D721Med (cell line): ENCODE data around the gene CA10.

ENCODE experiments used
- DNase-seq: peaks from one replicate; pipeline ENCODE4 v3.0.0; 2011; ENCODE audit warnings: low spot score; ENCODE audit not compliant: insufficient read length
- FAIRE-seq: peaks from 2 replicates; lab custom pipeline; 2011; peaks lifted over from hg19 to GRCh38; lab: Jason Lieb, UNC
- CTCF ChIP-seq: IDR thresholded peaks from 2 replicates; pipeline ENCODE4 v1.5.1; 2012; ENCODE audit warnings: mild to moderate bottlenecking, control low read depth; ENCODE audit not compliant: insufficient read depth; ENCODE audit errors: missing control alignments

CA10 gene

DNA sequence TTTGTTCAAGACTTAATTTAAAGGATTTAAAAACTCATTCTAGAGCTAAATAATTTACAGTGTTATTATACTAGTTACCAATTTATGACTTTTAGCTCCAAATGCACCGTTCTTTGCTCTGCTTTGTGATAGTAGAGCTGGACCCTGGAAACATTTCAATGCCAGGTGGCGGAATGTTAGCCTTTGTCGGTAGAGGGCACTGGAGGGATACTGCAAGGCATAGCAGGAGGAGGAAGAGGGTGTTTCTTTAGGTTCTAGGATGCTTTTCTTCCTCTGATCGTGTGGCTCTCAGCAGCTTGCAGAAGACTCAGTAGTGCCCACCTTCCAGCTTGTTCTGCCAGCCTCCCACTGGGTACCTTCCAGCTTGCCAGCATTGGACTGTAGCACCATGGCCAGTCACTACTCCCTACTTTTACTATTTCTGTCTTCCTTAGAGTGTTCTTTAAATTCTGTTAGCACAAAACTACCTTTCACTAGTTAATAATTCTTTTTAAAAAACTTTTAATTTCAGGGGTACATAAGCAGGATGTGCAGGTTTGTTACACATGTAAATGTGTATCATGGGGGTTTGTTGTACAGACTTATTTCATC is 572.9 kb downstream of the CA10 start:
- peak; percentile 54 for TF ChIP-seq CTCF
- FAIRE-seq: no peak

DNA sequence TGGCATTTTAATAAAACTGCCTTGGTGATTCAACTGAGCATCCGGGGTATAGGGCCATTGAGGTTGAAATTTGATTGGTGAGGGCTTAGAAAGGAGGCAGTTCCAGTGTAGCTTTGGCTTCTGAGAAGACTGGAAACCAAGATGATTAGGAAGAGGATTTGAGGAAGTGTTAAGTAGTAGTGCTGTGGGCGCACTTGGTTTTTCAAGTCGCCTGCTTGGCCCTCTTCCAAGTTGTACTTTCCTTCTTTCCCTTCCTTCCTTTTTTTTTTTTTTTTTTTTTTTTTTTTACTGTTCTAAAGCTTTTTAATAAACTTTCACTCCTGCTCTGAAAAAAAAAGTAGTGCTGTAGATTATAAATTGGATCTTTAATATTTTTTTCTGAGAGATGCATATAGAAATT is 577.6 kb downstream of the CA10 start:
- FAIRE-seq: no peak
- no peak for TF ChIP-seq CTCF
- no peak for DNase-seq

More for the DNA sequence above, 572.9 kb downstream of the CA10 start:
- DNase-seq: no peak
